NCI-H2227 treated with DMSO at 0.1 percent for 48 hours (cell line): ENCODE measurements around the gene SF3B6.
A peak's percentile ranks its signal among the peaks of the same experiment; 100 is the strongest.
"Not testable (repeated sequence)": the region's sequence is repeated elsewhere in the genome, so short reads cannot be mapped to it uniquely, and the experiment has no call there.

Experiments used
- DNase-seq: peaks from one replicate; lab custom pipeline; 2025; lab: John Stamatoyannopoulos, UW

Gene SF3B6

GRCh38 chr2:24075915-24076848 lies at the start of gene SF3B6:
SF3B6 (minus strand) TSS chr2:24076326; CDS start chr2:24076229, 97 bp downstream.
- DNase-seq, result peak; percentile 97

- DNase-seq, result peak; percentile 49
Observed at GRCh38 chr2:24123922-24124580, 47.9 kb upstream of the SF3B6 start.

GRCh38 chr2:24123195-24123921 lies 47.2 kb upstream of the SF3B6 start, which contains the start of the genes FAM228B and PFN4:
FAM228B (plus strand) TSS chr2:24123469; CDS start chr2:24124362, 893 bp downstream.
PFN4 (minus strand) TSS chr2:24123334; CDS start chr2:24122535, 799 bp downstream.
- peak; percentile 88 for DNase-seq

- peak; percentile 41 for DNase-seq
Observed at GRCh38 chr2:24122366-24123194, 46.5 kb upstream of the SF3B6 start.

- DNase-seq, result no peak
Observed at GRCh38 chr2:24121469-24121868, 45.3 kb upstream of the SF3B6 start.

GRCh38 chr2:24121066-24121465 lies 44.9 kb upstream of the SF3B6 start:
- no peak for DNase-seq

GRCh38 chr2:24117902-24118301 lies 41.8 kb upstream of the SF3B6 start:
- no peak for DNase-seq

- no peak for DNase-seq
Observed at GRCh38 chr2:24115057-24115456, 38.9 kb upstream of the SF3B6 start.

- DNase-seq, result no peak
Observed at GRCh38 chr2:24111407-24111901, 35.3 kb upstream of the SF3B6 start.

- DNase-seq, result no peak
Observed at GRCh38 chr2:24110660-24111303, 34.7 kb upstream of the SF3B6 start.

GRCh38 chr2:24109431-24109830 lies 33.3 kb upstream of the SF3B6 start:
- DNase-seq, result not testable (repeated sequence)

GRCh38 chr2:24107336-24107735 lies 31.2 kb upstream of the SF3B6 start:
- DNase-seq, result no peak

- no peak for DNase-seq
Observed at GRCh38 chr2:24106786-24107185, 30.7 kb upstream of the SF3B6 start.

- DNase-seq, result no peak
Observed at GRCh38 chr2:24105816-24106215, 29.7 kb upstream of the SF3B6 start.

- no peak for DNase-seq
Observed at GRCh38 chr2:24104906-24105305, 28.8 kb upstream of the SF3B6 start.

GRCh38 chr2:24104110-24104650 lies 28.1 kb upstream of the SF3B6 start:
- DNase-seq, result no peak

GRCh38 chr2:24102677-24103076 lies 26.6 kb upstream of the SF3B6 start:
- no peak for DNase-seq

GRCh38 chr2:24101992-24102391 lies 25.9 kb upstream of the SF3B6 start:
- DNase-seq, result no peak

- not testable (repeated sequence) for DNase-seq
Observed at GRCh38 chr2:24100732-24101131, 24.6 kb upstream of the SF3B6 start.

- DNase-seq, result not testable (repeated sequence)
Observed at GRCh38 chr2:24095171-24095677, 19.1 kb upstream of the SF3B6 start.
